HG03469 (cell line): ENCODE data around the gene FAM120A.

Source experiments
- ATAC-seq: cut with Tn5 transposase; IDR thresholded peaks from one replicate; pipeline ENCODE4 v1.9.1; 2021; ENCODE audit warnings: mild to moderate bottlenecking, moderate library complexity, moderate number of reproducible peaks; ENCODE audit not compliant: unreplicated experiment

Gene FAM120A

GRCh38 chr9:93612052-93612795 lies 160.7 kb downstream of the FAM120A start:
- no peak for ATAC-seq

GRCh38 chr9:93612796-93613154 lies 161.3 kb downstream of the FAM120A start:
- ATAC-seq, result no peak

GRCh38 chr9:93613174-93613573 lies 161.7 kb downstream of the FAM120A start:
- no peak for ATAC-seq

GRCh38 chr9:93613791-93614190 lies 162.3 kb downstream of the FAM120A start:
- ATAC-seq, result no peak

- no peak for ATAC-seq
These were observed 163.5 kb downstream of the FAM120A start for GRCh38 chr9:93614830-93615468.
